Left forelimb (tissue), 1 donor: ENCODE results near the gene KCNH3.

Experiments used
- DNase-seq: peaks from one replicate; pipeline ENCODE4 v3.0.0-alpha.2; 2018; ENCODE audit warnings: low spot score

KCNH3 gene

GRCh38 chr12:49563951-49564685 lies 25.3 kb downstream of the KCNH3 start:
- no peak for DNase-seq

GRCh38 chr12:49564686-49565405 lies 26.0 kb downstream of the KCNH3 start:
- no peak for DNase-seq

- DNase-seq: no peak
Observed at GRCh38 chr12:49565406-49566265, 26.8 kb downstream of the KCNH3 start.

GRCh38 chr12:49566361-49566760 lies 27.5 kb downstream of the KCNH3 start:
- no peak for DNase-seq

- no peak for DNase-seq
Observed at GRCh38 chr12:49567302-49567610, 28.4 kb downstream of the KCNH3 start.

- peak; percentile 92 for DNase-seq
Observed at GRCh38 chr12:49567611-49568441, 29.0 kb downstream of the KCNH3 start, which contains the start of gene MCRS1. Gene MCRS1 (minus strand): TSS chr12:49568142. CDS start chr12:49566731, 1,411 bp downstream.

- peak; percentile 65 for DNase-seq
Observed at GRCh38 chr12:49568442-49569162, 29.8 kb downstream of the KCNH3 start.

GRCh38 chr12:49577589-49578315 lies 38.9 kb downstream of the KCNH3 start:
- no peak for DNase-seq

GRCh38 chr12:49578471-49579112 lies 39.8 kb downstream of the KCNH3 start:
- DNase-seq: no peak

- DNase-seq: no peak
Observed at GRCh38 chr12:49580572-49581535, 42.0 kb downstream of the KCNH3 start.

GRCh38 chr12:49582201-49582600 lies 43.4 kb downstream of the KCNH3 start:
- DNase-seq: no peak

GRCh38 chr12:49582850-49583249 lies 44.0 kb downstream of the KCNH3 start:
- no peak for DNase-seq

GRCh38 chr12:49583366-49584094 lies 44.7 kb downstream of the KCNH3 start:
- no peak for DNase-seq

GRCh38 chr12:49584591-49584990 lies 45.8 kb downstream of the KCNH3 start:
- no peak for DNase-seq

- no peak for DNase-seq
Observed at GRCh38 chr12:49585477-49586459, 46.9 kb downstream of the KCNH3 start.

GRCh38 chr12:49587174-49587908 lies 48.5 kb downstream of the KCNH3 start:
- DNase-seq: no peak
